ENCODE results near the gene SNRNP40.
"Not testable (repeated sequence)": the region's sequence is repeated elsewhere in the genome, so short reads cannot be mapped to it uniquely, and the experiment has no call there.

SNRNP40 gene

DNA sequence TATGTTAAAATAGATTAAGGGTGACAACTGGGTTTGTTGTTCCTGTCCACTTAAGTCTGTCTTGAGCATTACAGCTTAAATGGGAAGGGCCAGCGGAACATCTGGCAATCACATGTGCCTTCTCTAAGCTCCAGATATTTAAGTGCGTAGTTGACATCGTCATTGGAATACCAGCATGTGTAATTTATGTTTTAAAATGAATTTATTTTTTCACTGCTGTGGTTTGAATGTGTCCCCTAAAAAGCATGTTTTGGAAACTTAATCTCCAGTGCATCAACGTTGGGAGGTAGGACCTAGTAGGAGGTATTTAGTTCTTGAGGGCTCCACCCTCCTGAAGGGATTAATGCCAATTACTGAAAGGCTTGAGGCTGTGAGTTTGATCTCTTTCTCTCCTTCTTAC lies 13.6 kb upstream of the SNRNP40 start:
- Histone ChIP-seq H3K9me3 (replicated peaks; ENCODE audit: low read length) (no peaks in the 10 kb centered on the region), H3K4me2 (ENCODE audit: low read length) (no peak overlapping the region), H3K4me3 (ENCODE audit: low read length) (no peak overlapping the region), H3K27me3 (ENCODE audit: control insufficient read depth, insufficient read depth, low read length) (no peaks in the 10 kb centered on the region), H3K36me3 (ENCODE audit: insufficient read depth, low read length) (peaks cover 43% of the 10 kb centered on the region), H3K4me1 (ENCODE audit: control insufficient read depth, insufficient read depth, low read length) (peaks cover 10% of the 10 kb centered on the region), H3K9ac (ENCODE audit: low read depth, low read length) (no peak overlapping the region)

- Histone ChIP-seq H3K4me3 (ENCODE audit: low read length) (no peak overlapping the region), H3K36me3 (ENCODE audit: insufficient read depth, low read length) (peaks cover 31% of the 10 kb centered on the region), H3K4me1 (ENCODE audit: control insufficient read depth, insufficient read depth, low read length) (peaks cover 10% of the 10 kb centered on the region), H3K9me3 (replicated peaks; ENCODE audit: low read length) (no peaks in the 10 kb centered on the region), H3K27me3 (ENCODE audit: control insufficient read depth, insufficient read depth, low read length) (no peaks in the 10 kb centered on the region), H3K4me2 (ENCODE audit: low read length) (no peak overlapping the region), H3K9ac (ENCODE audit: low read depth, low read length) (no peak overlapping the region)
These were observed 11.4 kb upstream of the SNRNP40 start for GRCh38 chr1:31308036-31308435.

- H3K4me2 ChIP-seq (ENCODE audit: low read length), result peak overlapping the region; percentile 65
- H3K36me3 ChIP-seq (ENCODE audit: insufficient read depth, low read length), result peaks cover 17% of the 10 kb centered on the region
- no peaks in the 10 kb centered on the region for H3K27me3 ChIP-seq (ENCODE audit: control insufficient read depth, insufficient read depth, low read length)
- H3K9me3 ChIP-seq (replicated peaks; ENCODE audit: low read length), result no peaks in the 10 kb centered on the region
- H3K4me3 ChIP-seq (ENCODE audit: low read length), result no peak overlapping the region
- peak overlapping the region; percentile 33 for H3K9ac ChIP-seq (ENCODE audit: low read depth, low read length)
- peaks cover 10% of the 10 kb centered on the region for H3K4me1 ChIP-seq (ENCODE audit: control insufficient read depth, insufficient read depth, low read length)
These were observed 9.7 kb upstream of the SNRNP40 start for GRCh38 chr1:31306278-31306677.

DNA sequence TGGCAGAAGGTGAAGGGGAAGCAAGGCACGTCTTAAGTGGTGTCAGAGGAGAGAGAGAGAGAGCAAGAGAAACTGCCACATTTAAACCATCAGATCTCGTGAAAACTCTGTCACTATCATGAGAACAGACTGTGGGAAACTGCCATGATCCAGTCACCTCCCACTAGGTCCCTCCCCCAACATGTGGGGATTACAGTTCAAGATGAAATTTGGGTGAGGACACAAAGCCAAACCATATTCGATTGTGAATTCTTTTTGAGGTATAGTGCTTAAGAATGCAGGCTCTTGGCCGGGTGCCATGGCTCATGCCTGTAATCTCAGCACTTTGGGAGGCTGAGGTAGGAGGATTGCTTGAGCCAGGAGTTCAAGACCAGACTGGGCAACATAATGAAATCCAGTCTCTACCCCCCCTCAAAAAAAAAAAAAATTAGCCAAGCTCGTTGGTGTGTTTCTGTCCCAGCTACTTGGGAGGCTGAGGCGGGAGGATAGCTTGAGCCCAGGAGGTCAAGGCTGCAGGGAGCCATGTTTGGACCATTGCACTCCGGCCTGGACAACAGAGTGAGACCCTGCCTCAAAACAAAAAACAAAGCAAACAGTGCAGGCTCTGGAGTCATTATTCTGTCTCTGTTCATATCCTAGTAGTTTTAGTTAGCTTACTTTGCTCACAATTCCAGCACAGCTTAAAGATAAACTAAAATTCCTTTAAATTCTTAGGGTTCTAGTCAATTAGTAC lies 6.3 kb upstream of the SNRNP40 start:
- no peaks in the 10 kb centered on the region for H3K27me3 ChIP-seq (ENCODE audit: control insufficient read depth, insufficient read depth, low read length)
- H3K9ac ChIP-seq (ENCODE audit: low read depth, low read length), result no peak overlapping the region
- no peaks in the 10 kb centered on the region for H3K9me3 ChIP-seq (replicated peaks; ENCODE audit: low read length)
- no peak overlapping the region for H3K4me3 ChIP-seq (ENCODE audit: low read length)
- peaks cover 19% of the 10 kb centered on the region for H3K4me1 ChIP-seq (ENCODE audit: control insufficient read depth, insufficient read depth, low read length)
- no peak overlapping the region for H3K4me2 ChIP-seq (ENCODE audit: low read length)
- no peaks in the 10 kb centered on the region for H3K36me3 ChIP-seq (ENCODE audit: insufficient read depth, low read length)

- Histone ChIP-seq H3K9me3 (replicated peaks; ENCODE audit: low read length) (no peaks in the 10 kb centered on the region), H3K9ac (ENCODE audit: low read depth, low read length) (no peak overlapping the region), H3K27me3 (ENCODE audit: control insufficient read depth, insufficient read depth, low read length) (no peaks in the 10 kb centered on the region), H3K4me1 (ENCODE audit: control insufficient read depth, insufficient read depth, low read length) (peaks cover 16% of the 10 kb centered on the region), H3K4me2 (ENCODE audit: low read length) (no peak overlapping the region), H3K36me3 (ENCODE audit: insufficient read depth, low read length) (no peaks in the 10 kb centered on the region), H3K4me3 (ENCODE audit: low read length) (no peak overlapping the region)
These were observed 3.6 kb upstream of the SNRNP40 start for GRCh38 chr1:31300193-31300592.

GRCh38 chr1:31299365-31299764 lies 2.8 kb upstream of the SNRNP40 start:
- no peak overlapping the region for H3K4me3 ChIP-seq (ENCODE audit: low read length)
- H3K4me2 ChIP-seq (ENCODE audit: low read length), result peak overlapping the region; percentile 17
- no peaks in the 10 kb centered on the region for H3K9me3 ChIP-seq (replicated peaks; ENCODE audit: low read length)

DNA sequence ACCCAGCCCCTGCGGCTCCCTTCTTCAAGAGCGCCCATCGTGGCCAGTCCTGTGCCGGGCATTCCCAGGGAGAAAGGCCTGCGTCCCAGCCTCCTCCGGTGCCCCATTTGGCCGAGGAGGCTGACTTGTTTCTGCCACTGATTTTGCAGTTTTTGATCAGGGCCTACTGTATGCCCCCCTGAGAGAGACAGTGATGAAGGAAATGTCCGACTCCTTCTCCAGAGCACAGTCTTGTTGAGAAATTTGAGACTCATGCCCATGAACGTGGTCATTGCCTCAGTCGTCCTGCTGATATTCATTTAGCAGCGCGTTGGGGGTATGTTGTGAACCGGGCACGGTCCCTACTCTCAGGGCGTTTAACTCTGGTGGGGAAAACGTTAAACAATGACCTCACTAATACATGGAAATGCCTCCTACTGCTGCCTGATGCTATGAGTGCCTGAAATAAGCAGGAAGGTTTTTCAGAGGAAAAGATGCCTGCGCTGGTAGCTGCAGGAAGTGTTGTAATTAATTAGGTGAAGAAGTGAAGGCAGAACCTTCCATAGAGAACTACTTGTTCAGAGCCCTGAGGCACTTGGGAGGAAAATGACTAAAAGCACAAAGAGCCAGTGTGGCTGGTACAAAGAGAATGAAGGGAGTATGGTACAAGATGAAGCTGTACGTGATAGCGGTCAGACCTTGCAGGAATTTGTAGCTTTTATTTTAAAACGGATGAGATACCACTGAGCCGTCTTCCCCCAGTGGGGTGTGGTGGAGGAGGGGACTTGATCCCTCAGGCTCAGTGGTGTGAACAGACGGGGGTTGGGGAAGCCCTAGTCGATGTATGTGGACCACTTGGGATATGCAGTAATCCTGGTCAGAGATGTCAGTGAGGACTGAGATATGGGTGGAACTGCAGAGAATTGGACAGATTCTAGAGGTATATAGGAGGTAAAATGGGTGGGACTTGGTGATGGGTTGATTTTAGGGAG lies 974 bp upstream of the SNRNP40 start:
- Histone ChIP-seq H3K4me2 (ENCODE audit: low read length) (peak overlapping the region; percentile 83), H3K36me3 (ENCODE audit: insufficient read depth, low read length) (peaks cover 7% of the 10 kb centered on the region), H3K9ac (ENCODE audit: low read depth, low read length) (peak overlapping the region; percentile 93), H3K9me3 (replicated peaks; ENCODE audit: low read length) (no peaks in the 10 kb centered on the region), H3K4me1 (ENCODE audit: control insufficient read depth, insufficient read depth, low read length) (peaks cover 16% of the 10 kb centered on the region), H3K4me3 (ENCODE audit: low read length) (peak overlapping the region; percentile 86), H3K27me3 (ENCODE audit: control insufficient read depth, insufficient read depth, low read length) (no peaks in the 10 kb centered on the region)

More at GRCh38 chr1:31299365-31299764, 2.8 kb upstream of the SNRNP40 start:
- H3K9ac ChIP-seq (ENCODE audit: low read depth, low read length), result no peak overlapping the region
- peaks cover 16% of the 10 kb centered on the region for H3K4me1 ChIP-seq (ENCODE audit: control insufficient read depth, insufficient read depth, low read length)
- no peaks in the 10 kb centered on the region for H3K27me3 ChIP-seq (ENCODE audit: control insufficient read depth, insufficient read depth, low read length)
- no peaks in the 10 kb centered on the region for H3K36me3 ChIP-seq (ENCODE audit: insufficient read depth, low read length)

DNA sequence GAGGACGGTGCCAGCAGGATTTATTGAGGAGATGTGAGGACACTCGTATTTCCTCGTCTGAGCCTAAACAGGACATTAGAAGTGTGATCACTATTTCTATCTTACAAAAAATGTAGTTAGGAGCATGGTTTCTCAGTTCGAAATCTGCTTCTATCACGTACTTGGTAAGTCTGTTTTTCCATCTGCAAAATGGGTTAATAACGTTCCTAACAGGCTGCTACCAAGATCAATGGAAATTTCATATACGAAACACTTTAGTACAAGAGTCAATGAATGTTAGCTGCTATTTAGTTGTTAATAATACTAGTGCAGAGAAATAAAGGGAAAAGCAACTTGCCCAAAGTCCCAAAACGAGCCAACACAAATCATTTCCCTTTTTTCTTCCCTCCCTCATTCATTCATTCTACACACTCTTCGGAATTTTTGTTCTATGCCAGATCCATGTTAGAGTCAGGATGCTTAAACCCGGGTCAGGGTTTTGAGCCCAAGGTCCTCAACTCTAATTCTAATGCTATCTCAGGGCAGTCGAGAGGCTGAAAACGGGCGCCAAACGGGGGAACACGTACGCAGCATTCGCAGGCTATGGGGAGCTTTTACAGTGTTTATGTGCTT lies 608 bp downstream of the SNRNP40 start:
- H3K4me2 ChIP-seq (ENCODE audit: low read length), result peak overlapping the region; percentile 75
- peak overlapping the region; percentile 93 for H3K9ac ChIP-seq (ENCODE audit: low read depth, low read length)
- peak overlapping the region; percentile 86 for H3K4me3 ChIP-seq (ENCODE audit: low read length)
- H3K27me3 ChIP-seq (ENCODE audit: control insufficient read depth, insufficient read depth, low read length), result no peaks in the 10 kb centered on the region
- H3K36me3 ChIP-seq (ENCODE audit: insufficient read depth, low read length), result peaks cover 23% of the 10 kb centered on the region
- H3K4me1 ChIP-seq (ENCODE audit: control insufficient read depth, insufficient read depth, low read length), result peaks cover 16% of the 10 kb centered on the region
- no peaks in the 10 kb centered on the region for H3K9me3 ChIP-seq (replicated peaks; ENCODE audit: low read length)

GRCh38 chr1:31289021-31289420 lies 7.6 kb downstream of the SNRNP40 start:
- Histone ChIP-seq H3K27me3 (ENCODE audit: control insufficient read depth, insufficient read depth, low read length) (no peaks in the 10 kb centered on the region), H3K4me2 (ENCODE audit: low read length) (no peak overlapping the region), H3K36me3 (ENCODE audit: insufficient read depth, low read length) (peaks cover 54% of the 10 kb centered on the region), H3K9me3 (replicated peaks; ENCODE audit: low read length) (no peaks in the 10 kb centered on the region), H3K9ac (ENCODE audit: low read depth, low read length) (no peak overlapping the region), H3K4me3 (ENCODE audit: low read length) (no peak overlapping the region), H3K4me1 (ENCODE audit: control insufficient read depth, insufficient read depth, low read length) (no peaks in the 10 kb centered on the region)

GRCh38 chr1:31287791-31288190 lies 8.8 kb downstream of the SNRNP40 start:
- H3K4me3 ChIP-seq (ENCODE audit: low read length); H3K4me2 ChIP-seq (ENCODE audit: low read length); H3K9me3 ChIP-seq (replicated peaks; ENCODE audit: low read length); H3K4me1 ChIP-seq (ENCODE audit: control insufficient read depth, insufficient read depth, low read length); H3K9ac ChIP-seq (ENCODE audit: low read depth, low read length); H3K27me3 ChIP-seq (ENCODE audit: control insufficient read depth, insufficient read depth, low read length): not testable (repeated sequence)
- peaks cover 57% of the 10 kb centered on the region for H3K36me3 ChIP-seq (ENCODE audit: insufficient read depth, low read length)

- H3K4me1 ChIP-seq (ENCODE audit: control insufficient read depth, insufficient read depth, low read length); H3K4me2 ChIP-seq (ENCODE audit: low read length); H3K27me3 ChIP-seq (ENCODE audit: control insufficient read depth, insufficient read depth, low read length); H3K9ac ChIP-seq (ENCODE audit: low read depth, low read length); H3K9me3 ChIP-seq (replicated peaks; ENCODE audit: low read length); H3K4me3 ChIP-seq (ENCODE audit: low read length): not testable (repeated sequence)
- H3K36me3 ChIP-seq (ENCODE audit: insufficient read depth, low read length), result peaks cover 44% of the 10 kb centered on the region
These were observed 14.2 kb downstream of the SNRNP40 start for GRCh38 chr1:31282426-31282825.

All from skeletal muscle satellite cell (primary cell).